Fibroblast of mammary gland (primary cell): ENCODE results near the gene OTOP3.

Source experiments
- DNase-seq: peaks from one replicate; pipeline ENCODE4 v3.0.0-alpha.2; 2010; ENCODE audit warnings: low read depth
- H3K4me3 ChIP-seq: 2 replicates; pipeline ENCODE4 v1.5.1; 2011; ENCODE audit warnings: low read depth, mild to moderate bottlenecking, low read length, moderate library complexity; ENCODE audit not compliant: control insufficient read depth
- CTCF ChIP-seq: conservative IDR thresholded peaks from 2 replicates; pipeline ENCODE4 v1.5.1; 2011; ENCODE audit warnings: low read depth, low read length, inconsistent platforms; ENCODE audit not compliant: control insufficient read depth, insufficient read depth

OTOP3 gene

GRCh38 chr17:74919440-74920305 lies 16.0 kb upstream of the OTOP3 start:
- no peak overlapping the region for H3K4me3 ChIP-seq
- DNase-seq: peak; percentile 3
- TF ChIP-seq CTCF: no peak

- H3K4me3 ChIP-seq: no peak overlapping the region
- DNase-seq: no peak
- no peak for TF ChIP-seq CTCF
Measured at GRCh38 chr17:74920306-74920620, 15.4 kb upstream of the OTOP3 start.

- DNase-seq: no peak
- no peak for TF ChIP-seq CTCF
- no peak overlapping the region for H3K4me3 ChIP-seq
Measured at GRCh38 chr17:74920642-74921025, 15.1 kb upstream of the OTOP3 start.

- TF ChIP-seq CTCF: no peak
- H3K4me3 ChIP-seq: no peak overlapping the region
- DNase-seq: no peak
Measured at GRCh38 chr17:74921026-74921681, 14.5 kb upstream of the OTOP3 start.

- H3K4me3 ChIP-seq: no peak overlapping the region
- TF ChIP-seq CTCF: no peak
- DNase-seq: no peak
Measured at GRCh38 chr17:74921769-74922168, 13.9 kb upstream of the OTOP3 start.

GRCh38 chr17:74922172-74922571 lies 13.5 kb upstream of the OTOP3 start:
- DNase-seq: no peak
- TF ChIP-seq CTCF: no peak
- no peak overlapping the region for H3K4me3 ChIP-seq
